Measurements from ENCODE around the gene MYOM3.

MYOM3 gene

DNA sequence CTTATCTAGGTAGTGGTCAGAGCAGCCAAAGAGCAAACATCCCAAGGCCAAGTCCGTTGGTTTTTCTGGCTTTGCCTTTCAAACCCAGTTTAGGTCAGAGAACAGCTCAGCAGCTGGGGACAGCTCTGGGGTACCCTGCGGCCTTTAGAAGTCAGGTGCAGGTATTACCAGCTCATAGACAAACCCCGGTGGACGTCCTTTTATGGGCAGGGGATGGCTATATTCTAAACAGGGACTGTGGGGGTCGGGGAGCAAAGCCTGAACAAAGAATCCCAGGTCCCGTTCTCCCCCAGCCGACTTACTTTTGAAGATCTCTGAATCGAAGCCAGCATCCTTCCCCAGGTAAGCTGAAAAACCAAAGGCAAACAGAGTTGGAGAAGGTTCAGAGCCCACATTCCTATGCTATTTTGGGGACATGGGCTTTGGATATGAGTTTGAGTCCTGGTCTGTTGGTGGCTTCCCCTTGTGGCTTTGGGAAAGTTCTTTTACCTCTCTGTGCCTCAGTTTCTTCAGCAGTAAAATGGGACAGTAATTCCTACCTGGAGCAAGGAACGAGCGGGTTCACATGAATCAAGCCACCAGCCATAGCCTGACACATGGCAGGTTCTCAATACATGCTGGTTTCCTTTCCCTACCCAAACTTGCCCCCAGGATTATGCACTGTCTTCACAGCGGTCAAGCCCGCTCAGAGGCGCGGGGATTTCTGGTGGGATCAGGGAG, 16.6 kb downstream of the MYOM3 start:
- no peak for DNase-seq

DNA sequence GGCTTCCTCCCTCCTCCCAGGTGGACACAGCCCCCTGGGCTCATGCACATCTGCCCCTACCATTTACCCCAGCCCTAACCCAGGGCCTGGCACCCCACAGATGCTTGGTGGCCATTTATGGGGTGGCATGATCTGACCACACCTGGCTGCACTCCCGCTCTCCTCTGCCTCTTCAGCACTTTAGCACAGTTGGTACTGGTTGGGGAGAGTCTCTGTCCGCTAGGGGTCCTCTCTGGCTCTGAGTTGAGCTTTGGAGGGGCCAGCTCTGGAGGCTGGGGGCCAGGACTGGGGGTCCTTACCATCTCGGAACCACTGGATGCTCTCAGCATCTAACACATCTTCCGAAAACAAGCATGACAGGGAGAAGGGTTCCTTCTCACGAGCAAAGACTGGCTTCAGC, 17.4 kb downstream of the MYOM3 start:
- no peak for DNase-seq

DNA sequence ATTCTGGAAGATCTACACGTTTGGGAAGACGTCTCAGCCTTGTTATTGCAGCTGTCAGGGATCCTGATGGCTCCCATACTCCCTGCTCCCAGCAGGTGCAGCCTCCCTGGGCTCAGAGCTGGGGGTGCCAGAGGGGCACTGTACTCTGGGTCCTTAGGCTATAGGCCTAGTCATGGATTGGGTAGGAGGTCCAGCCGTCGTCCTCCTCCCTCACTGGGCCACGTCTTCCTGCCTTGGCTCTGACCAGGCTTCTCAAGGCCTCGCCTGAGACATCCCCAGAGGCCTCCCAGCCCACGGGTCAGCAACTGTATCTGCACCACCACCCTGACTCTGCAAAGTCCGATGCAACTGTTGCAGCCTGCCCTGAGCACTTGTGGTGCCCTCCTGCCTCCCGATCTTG, 18.2 kb downstream of the MYOM3 start:
- no peak for DNase-seq

DNA sequence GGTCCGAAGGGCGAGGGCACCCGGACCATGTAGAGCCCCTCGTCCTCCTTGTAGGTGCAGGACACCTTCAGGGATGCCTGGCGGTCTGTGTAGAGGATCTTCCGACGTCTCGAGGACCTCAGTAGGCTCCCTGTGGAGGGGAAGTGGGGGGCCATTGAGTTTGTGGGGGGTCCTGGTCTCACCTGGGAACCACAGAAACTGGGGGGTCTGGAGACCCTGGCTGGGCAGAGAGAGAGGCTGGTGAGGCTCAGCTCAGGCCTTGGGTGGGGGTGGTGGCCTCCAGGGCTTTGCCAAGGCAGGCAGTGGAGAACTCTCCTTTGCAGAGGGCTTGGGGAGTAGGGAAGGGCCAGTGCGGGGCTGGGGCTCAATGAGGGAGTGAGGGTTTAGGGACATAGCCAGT, 19.0 kb downstream of the MYOM3 start:
- DNase-seq, result no peak

DNA sequence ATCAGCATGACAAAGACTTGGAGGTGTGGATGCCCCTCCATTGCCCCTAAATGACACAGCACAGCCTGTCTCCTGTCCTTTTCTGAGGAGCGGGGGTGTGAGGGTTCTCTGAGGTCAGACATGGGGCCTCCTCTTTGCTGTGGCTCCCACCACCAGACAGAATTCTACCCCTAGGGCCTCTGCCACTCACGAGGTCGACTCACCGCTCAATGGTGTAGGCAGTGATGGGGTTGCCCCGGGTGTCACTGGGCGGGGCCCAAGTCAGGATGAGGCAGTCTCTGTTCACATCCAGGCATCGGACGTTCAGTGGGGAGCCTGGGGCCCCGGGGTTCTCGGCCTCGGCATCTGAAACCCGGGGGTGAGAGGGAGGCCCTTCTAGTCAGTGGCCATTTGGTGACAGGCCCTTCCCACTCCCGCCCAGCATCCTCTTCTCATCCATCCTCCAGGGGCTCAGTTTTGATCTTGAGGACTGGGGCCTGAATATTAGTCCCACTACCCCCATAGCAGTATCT, 19.9 kb downstream of the MYOM3 start:
- no peak for DNase-seq

DNA sequence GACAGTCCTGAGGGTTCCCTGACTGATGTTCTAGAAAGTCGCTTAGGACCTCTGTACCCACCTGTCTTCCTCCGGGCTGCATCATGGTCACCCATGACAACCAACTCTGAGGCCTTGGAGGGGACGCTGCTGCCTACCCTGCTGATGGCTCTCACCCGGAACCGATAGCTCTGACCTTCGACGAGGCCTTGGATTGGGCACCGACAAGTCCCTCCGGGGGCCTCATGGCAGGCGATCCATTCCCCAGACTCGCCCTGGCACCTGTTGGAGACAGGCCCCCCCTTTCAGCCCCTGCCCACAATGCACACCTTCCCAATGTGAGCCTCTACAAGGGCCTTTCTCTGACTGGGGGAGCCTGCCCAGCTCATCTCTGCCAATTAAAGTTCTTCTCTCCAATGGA, 21.2 kb downstream of the MYOM3 start:
- no peak for DNase-seq

DNA sequence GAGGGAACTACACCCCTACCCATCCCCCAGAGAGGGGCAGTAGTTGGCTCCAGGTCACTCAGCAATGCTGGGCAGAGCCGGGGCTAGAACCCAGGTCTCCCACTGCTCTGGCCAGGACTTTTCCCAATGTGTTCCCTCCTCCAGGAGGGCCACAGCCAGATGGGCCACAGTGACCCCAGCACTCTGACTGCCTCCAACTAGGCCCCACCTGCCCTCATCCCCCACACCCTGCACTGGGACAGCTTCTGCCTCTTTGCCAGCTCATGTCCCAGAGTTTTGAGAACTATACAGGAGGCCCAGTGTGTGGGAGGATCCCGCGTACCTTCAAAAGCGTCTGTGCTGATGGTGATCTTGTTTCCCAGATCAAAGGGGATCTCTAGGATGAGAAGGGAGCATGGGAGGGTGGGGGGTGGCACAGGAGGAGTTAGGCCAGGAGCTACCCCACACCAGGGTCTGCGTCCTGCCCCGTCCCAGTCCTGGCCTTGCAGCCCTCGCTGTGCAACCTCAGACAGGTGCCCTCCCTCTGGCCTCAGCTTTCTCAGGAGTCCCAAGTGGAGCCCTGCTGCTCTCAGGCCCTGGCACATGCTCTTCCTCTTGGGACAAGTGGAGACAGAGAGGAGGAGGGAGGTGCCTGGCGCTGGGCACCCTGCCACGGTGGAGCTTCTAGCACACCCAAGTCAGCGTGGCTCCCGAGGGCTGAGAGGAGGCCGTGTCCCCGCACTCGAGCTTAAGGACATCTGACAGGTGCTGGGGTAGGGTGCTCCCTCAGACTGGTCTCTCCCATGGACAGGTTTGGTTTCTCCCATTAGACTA, 22.0 kb downstream of the MYOM3 start:
- no peak for DNase-seq

DNA sequence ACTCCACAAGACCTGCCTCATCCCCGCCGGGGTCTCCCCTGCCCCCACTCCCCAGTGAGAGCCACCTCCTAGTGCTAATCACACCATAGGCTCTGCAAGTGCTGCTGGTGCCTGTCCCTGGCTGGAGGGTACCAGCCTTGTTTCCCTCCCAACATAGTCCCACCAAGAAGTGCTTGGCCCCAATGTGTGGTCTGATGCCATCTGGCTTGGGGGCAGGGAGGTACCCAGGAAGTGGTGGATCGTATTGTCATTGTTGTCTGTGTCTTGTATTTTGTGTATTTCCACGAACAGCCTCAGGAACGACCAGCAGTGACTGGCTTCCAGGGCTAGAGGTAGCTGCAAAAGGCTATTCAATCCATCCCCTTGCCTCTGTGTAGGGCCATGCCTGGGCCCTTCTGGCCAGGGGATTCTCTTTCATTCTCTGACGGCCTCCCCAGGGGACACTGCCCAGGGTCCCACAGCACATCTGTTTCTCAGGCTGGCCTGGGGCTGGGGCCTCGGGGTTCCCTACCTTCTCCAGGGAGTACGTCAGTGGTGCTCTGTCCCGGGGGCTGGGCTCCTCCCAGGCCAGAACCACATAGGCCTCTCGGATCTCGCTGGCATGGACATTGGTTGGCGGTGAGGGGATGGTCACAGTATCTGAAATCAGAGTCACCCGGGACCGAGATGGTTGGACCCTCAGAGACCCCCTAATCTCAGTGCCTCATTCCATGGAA, 22.8 kb downstream of the MYOM3 start:
- DNase-seq, result no peak

DNA sequence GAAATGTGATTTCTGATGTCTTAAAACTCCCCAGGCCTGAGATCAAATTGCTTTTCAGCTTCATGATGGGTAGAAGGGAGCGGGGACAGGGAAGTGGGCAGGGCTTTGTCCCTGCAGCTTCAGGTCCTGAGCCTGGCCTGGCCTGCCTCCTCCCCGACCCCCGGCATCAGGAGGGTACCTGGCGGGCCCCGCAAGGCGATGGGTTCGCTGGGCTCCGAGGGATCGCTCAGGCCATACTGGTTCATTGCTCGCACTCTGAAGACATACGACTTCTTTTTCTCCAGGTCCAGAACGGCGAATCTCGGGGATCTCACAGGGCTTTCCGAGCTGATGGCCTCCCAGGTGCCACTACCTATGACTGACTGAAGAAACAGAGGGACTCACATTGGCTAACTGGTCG, 25.5 kb downstream of the MYOM3 start:
- DNase-seq, result no peak

DNA sequence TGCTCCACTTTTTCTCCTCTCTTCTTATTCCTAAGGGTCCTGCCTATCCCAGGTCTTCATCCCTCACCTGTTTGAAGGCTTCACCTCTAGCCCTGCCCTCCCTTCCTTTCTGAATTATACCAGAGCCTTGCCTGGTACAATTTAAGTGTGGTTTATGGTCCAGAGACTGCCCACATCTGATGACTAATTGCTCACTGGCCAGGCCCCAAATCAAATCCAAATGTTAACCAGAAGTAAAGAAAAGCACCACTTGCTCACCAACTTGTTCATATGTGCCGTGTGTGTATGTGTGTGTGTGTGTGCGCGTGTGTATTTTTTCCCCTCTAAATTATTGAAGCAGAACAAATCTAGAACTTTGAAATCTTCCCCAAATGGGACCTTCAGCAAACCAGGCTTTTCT, 26.4 kb downstream of the MYOM3 start:
- DNase-seq, result no peak

DNA sequence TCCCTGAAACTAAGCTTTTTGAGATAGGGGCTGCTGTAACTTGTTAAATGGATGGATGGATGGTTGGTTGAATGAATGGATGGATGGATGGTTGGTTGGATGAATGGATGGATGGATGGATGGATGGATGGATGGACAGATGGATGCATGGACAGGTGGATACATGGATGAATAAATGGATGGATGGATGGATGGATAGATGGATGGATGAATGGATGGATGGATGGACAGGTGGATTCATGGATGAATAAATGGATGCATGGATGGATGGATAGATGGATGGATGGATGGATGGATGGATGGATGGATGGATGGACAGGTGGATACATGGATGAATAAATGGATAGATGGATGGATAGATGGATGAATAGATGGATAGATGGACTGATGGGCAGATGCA, 26.9 kb downstream of the MYOM3 start:
- no peak for DNase-seq

DNA sequence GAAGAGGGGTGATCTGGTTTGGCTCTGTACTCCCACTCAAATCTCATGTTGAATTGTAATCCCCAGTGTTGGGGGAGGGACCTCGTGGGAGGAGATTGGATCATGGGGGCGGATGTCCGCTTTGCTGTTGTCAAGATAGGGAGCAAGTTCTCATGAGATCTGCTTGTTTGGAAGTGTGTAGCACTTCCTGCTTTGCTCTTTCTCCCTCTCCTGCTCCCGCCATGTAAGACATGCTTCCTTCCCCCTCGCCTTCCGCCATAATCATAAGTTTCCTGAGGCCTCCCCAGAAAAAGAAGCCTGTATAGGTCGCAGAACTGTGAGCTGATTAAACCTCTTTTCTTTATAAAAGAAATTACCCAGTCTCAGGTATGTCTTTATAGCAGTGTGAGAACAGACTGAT, 27.9 kb downstream of the MYOM3 start:
- DNase-seq, result no peak

DNA sequence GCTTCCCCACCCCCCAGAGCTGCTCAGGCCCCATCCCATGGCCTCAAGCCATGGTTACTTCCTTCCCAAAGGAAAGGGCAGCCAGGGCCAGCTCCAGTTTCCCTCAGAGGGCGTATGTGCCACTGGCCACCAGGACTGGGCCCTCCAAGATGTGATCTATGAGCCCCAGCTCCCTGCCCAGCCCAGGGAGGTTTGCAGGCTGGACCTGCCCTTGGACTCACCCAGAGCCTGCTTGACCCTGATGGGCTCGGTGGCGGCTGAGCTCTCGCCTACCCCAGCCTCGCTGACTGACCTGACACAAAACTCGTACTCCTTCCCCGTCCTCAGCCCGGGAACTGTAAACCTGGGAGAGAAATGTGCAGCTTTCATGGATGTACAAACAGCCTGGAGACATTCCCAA, 29.6 kb downstream of the MYOM3 start:
- DNase-seq, result no peak

DNA sequence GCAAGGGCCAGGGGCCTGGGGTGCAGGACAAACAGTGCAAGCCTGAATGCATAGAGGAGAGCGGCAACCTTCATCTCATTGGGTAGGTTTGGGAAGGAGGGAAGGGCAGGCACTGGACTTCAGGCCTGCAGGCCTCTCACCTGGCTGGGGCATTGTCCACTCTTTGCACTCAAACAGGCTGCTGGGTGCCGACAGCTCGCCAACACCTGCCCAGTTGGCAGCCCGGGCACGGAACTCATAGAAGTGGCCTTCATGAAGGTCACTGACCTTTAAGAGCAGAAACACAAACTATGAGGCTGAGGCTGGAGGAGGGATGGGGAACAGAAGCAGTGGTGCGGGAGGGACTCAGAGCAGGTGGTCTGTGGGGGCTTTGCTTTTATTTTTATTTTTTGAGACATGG, 30.7 kb downstream of the MYOM3 start:
- no peak for DNase-seq

DNA sequence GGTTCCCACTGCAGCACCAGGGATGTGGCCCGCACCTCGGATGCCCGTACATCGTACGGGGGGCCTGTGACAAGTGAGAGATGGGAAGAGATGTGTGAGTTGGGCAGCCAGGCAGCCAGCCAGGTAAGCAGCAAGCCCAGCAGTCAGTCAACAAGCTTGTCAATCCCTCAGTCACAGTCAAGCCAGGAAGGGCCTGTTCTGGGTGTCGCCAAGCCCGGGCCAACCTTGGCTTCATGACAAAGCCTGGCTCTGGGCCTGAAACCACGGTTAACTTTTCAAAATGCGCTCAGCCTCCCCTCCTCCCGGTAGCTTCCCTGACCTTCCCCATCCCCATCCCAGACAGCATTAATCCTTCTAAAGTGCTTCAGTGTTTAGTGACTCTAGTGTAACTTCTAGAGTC, 31.8 kb downstream of the MYOM3 start:
- DNase-seq, result no peak

DNA sequence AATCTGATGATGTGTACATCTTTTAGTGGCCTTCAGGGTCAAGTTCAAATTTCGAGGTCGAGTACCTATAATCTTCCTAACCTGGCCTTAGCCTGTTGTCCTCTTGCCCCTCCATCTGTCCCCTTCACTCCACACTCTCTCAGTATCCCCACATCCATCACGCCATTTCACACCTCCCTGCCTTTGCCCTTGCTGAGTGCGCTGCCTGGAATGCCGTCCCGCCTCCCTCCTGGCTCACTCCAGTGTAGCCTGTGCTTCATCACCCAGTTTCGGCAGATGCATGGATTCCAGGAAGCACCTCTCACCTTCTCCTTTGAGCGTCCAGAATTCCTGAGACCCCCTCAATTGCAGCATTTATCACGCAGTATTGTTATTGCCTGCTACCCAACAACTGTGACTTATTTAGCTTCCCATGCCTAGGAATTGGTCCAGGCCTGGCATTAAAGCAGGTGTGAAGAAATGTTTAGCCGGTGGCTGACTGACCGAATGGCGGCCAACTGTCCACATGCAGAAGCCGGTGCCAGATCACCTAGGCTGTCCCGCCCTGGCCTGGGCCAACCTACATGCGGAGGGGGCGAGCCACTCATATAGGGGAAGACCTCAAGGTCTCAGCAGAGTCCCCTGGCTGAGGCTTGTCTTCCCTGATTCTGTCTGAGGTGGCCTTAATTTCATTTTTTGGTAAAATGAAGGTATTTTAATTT, 34.5 kb downstream of the MYOM3 start:
- DNase-seq, result no peak

DNA sequence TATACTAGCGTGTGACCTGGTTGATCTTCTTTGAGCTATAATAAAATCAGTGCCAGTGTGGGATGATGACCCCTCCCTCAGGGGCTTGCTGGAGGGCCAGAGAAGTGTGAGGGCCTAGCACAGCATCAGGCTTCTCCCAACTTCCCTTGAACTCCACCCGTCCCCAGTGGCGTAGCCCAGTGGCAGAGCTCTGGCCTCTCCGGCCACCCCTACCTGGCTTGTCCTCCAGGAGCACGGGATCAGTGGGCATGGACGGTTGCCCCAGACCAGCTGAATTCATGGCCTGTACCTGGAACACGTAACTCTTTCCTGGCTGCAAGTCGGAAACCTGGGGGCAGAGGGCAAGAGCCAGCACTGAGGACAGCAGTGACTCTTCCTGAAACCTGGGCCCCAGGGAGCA, 36.0 kb downstream of the MYOM3 start:
- DNase-seq, result no peak

DNA sequence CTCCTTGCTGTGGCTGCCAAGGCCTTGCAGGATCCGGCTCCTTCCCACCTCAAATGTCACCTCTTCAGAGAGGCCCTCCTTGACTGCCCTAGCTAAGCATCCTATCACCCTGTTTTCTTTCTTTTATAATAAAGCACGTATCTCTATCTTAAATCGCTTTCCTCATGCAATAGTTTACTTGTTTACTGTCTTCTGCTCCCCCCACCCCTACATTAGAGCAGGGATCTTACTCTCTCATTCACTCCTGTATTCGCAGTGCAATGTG, 36.4 kb downstream of the MYOM3 start:
- no peak for DNase-seq

DNA sequence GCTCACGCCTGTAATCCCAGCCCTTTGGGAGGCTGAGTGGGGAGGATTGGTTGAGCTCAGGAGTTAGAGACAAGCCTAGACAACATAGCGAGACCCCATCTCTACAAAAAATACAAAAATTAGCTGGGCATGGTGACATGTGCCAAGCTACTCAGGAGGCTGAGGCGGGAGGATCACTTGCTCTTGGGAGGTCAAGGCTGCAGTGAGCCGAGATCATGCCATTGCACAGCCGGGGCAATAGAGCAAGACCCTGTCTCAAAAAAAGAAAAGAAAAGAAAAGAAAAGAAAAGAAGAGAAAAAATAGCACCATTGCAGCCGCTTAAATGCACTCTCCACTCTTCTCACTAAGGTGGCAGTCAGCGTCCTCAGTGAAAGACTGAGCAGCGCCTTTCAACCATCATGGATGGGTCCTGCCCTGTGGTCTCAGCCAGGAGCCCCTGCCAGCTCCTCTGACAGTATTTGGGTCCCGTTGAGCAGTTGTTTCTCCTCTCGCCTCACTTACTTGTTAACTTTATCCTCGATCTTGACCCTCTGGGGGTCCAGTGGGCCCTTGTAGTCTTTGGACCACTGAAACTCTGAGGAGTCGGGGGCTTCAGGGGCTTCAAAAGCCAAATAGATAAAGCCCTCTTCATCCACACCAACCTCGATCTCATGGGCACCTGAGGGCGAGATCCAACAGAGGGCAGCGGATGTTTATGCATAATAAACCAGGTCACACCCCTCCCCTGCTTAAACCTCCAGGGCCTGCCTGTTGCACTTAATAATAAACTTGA, 36.9 kb downstream of the MYOM3 start:
- no peak for DNase-seq

DNA sequence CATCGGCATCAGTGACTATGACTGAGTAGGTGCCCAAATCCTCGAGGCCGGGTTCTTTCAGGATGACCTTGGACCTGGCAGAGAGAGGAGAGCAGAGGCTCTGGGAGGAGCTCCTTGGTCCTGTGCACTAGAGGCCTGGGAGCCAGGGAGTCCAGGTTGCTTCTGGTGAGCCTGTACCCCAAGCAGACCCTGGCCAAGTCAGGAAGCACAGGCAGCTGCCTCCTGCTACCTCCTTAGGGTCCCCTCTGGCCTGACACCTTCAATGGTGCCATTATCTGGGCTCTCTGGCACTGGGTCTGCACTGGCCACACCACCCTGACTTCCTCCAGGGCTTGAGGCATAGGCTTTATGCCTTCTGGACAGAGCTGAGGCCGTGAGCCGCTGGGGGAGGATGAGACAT, 37.7 kb downstream of the MYOM3 start:
- no peak for DNase-seq

DNA sequence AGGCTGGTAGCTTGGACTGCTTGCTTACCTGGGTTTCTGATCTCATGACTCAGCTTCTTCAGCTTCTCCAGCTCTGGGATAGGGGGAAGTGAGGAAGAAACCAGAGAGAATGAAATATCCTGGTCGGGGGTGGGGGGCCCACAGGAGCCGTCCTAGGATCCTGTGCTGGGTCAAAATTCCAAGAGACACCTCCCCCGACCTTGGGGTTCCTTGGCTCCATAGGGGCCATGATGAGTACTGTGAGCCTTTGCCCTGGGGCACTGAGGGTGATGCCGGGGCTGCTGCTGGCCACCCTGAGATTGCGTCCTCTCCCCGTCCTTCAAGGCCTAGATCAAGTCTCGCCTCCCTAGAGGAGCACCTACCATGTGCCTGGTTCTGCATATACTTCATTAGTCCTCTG, 40.0 kb downstream of the MYOM3 start:
- DNase-seq, result no peak

DNA sequence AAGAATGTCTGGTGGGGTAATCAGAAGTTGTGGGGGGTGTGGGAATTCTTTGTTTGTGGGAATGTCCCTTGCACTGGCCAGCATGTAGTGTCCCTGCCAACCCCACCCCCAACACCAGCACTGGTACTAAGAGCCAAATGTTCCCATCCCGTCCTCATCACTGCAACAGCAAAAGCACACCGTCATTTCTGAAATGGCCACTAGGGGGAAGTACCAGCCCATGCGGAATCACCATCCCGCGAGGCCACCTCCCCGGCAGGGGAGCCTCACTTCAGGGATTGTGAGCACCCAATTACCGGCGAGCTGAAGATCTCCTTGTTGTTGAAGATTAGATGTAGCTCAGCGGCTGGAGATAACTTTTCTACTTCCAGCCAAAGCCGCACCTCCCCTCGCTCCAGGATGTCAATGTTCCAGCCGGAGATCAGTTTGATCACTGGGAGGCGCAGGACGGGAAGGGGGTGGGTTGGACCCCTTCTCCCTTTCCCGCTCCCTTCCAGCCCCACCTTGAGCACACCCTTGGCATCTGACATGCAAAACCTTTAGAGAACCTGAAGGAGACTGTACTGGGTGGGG, 41.0 kb downstream of the MYOM3 start:
- DNase-seq, result peak; percentile 17
